ENCODE results near the gene FAM171A2.

GRCh38 chr17:44343510-44344209 lies 20.0 kb downstream of the FAM171A2 start:
- no peak for TF ChIP-seq CEBPB (IDR thresholded peaks at IDR 0.05; ENCODE audit: low read depth, low read length)
- no peak for TF ChIP-seq POLR2A (IDR thresholded peaks at IDR 0.05; ENCODE audit: low read depth, low read length)
- no peak for TF ChIP-seq CTCF (conservative IDR thresholded peaks at IDR 0.05; ENCODE audit: low read depth, low read length)
- TF ChIP-seq RAD21 (IDR thresholded peaks at IDR 0.05; ENCODE audit: low read length): no peak
- TF ChIP-seq RFX5 (IDR thresholded peaks at IDR 0.05; ENCODE audit: low read depth, low read length): no peak
- no peak for TF ChIP-seq USF2 (IDR thresholded peaks at IDR 0.05; ENCODE audit: low read depth, low read length)

Measured in IMR-90 (cell line).